WTC11 (cell line): ENCODE data around the gene DUSP22. TPM values are rescaled to one million over a fixed set of nuclear protein-coding genes. Genes with fewer than 3 reads are reported as not detected.

Source experiments
- ATAC-seq: fragments of 200-7000 bp; cut with Tn5 transposase; 2 replicates; pipeline ENCODE4 v1.10.0; 2021; ENCODE audit warnings: mild to moderate bottlenecking, moderate library complexity
- CTCF ChIA-PET: fragments of 300-600 bp; sonication (Branson Sonifier 250); formaldehyde crosslinking; loops from one replicate; lab custom pipeline; 2021; ENCODE audit warnings: antibody characterized with exemption; lab: Charles Lee
- POLR2A ChIA-PET: fragments of 350-600 bp; sonication (Branson Sonifier 250); formaldehyde crosslinking; loops from one replicate; lab custom pipeline; 2021; ENCODE audit warnings: antibody characterized with exemption; lab: Charles Lee
- DNase-seq: peaks from one replicate; pipeline ENCODE4 v3.0.0; 2021; ENCODE audit warnings: low spot score
- H3K27ac Mint-ChIP-seq: 2 replicates; pipeline ENCODE4 v1.8.0; 2021; ENCODE audit warnings: mixed read lengths
- H3K27me3 Mint-ChIP-seq: 2 replicates; pipeline ENCODE4 v1.8.0; 2021; ENCODE audit warnings: low read depth, mild to moderate bottlenecking, moderate library complexity, mixed read lengths
- H3K36me3 Mint-ChIP-seq: 2 replicates; pipeline ENCODE4 v1.8.0; 2021; ENCODE audit warnings: mixed read lengths
- H3K4me1 Mint-ChIP-seq: 2 replicates; pipeline ENCODE4 v1.8.0; 2022; ENCODE audit warnings: mixed read lengths
- H3K4me3 Mint-ChIP-seq: 2 replicates; pipeline ENCODE4 v1.8.0; 2021; ENCODE audit warnings: mild to moderate bottlenecking, moderate library complexity, mixed read lengths
- H3K9me3 Mint-ChIP-seq: 2 replicates; pipeline ENCODE4 v1.8.0; 2021; ENCODE audit warnings: mixed read lengths
- ELF4 ChIP-seq: sonication (generic); formaldehyde crosslinking; IDR thresholded peaks from 2 replicates; pipeline ENCODE4 v1.8.1; 2022; ENCODE audit warnings: low read depth, mild to moderate bottlenecking, moderate library complexity, missing genetic modification reagents
- GABPB1 ChIP-seq: sonication (generic); formaldehyde crosslinking; IDR thresholded peaks from 2 replicates; pipeline ENCODE4 v1.8.1; 2023; ENCODE audit warnings: mild to moderate bottlenecking, missing genetic modification reagents
- IRF2 ChIP-seq: sonication (generic); formaldehyde crosslinking; IDR thresholded peaks from 2 replicates; pipeline ENCODE4 v1.8.0; 2022; ENCODE audit warnings: low read depth, missing genetic modification reagents, borderline replicate concordance
- KAT7 ChIP-seq: sonication (generic); formaldehyde crosslinking; IDR thresholded peaks from 2 replicates; pipeline ENCODE4 v1.8.1; 2023; ENCODE audit warnings: missing genetic modification reagents, mild to moderate bottlenecking, borderline replicate concordance
- NR1H2 ChIP-seq: sonication (generic); formaldehyde crosslinking; IDR thresholded peaks from 2 replicates; pipeline ENCODE4 v1.9.0; 2021; ENCODE audit warnings: mild to moderate bottlenecking, moderate library complexity, missing genetic modification reagents
- NR3C1 ChIP-seq: sonication (generic); formaldehyde crosslinking; conservative IDR thresholded peaks from 2 replicates; pipeline ENCODE4 v1.8.1; 2023; ENCODE audit warnings: low read depth, mild to moderate bottlenecking, missing genetic modification reagents
- PRRX2 ChIP-seq: fragments of 250-450 bp; sonication (Bioruptor Pico); IDR thresholded peaks from 2 replicates; pipeline ENCODE4 v1.8.0; 2021; ENCODE audit warnings: mild to moderate bottlenecking
- ZBTB21 ChIP-seq: sonication (generic); formaldehyde crosslinking; IDR thresholded peaks from 2 replicates; pipeline ENCODE4 v1.8.1; 2023; ENCODE audit warnings: mild to moderate bottlenecking, missing genetic modification reagents, borderline replicate concordance
- ZNF317 ChIP-seq: sonication (generic); formaldehyde crosslinking; IDR thresholded peaks from 2 replicates; pipeline ENCODE4 v1.8.1; 2023; ENCODE audit warnings: low read depth, mild to moderate bottlenecking, moderate library complexity, missing genetic modification reagents, borderline replicate concordance
- total RNA-seq: library from RNA; stranded (reverse); gene quantifications from 3 replicates; pipeline ENCODE4 v1.2.3, GENCODE V29; 2021
- TF ChIP-seq, protein P1 (sequence below): sonication (generic); formaldehyde crosslinking; IDR thresholded peaks from 2 replicates; pipeline ENCODE4 v1.8.1; 2023; ENCODE audit warnings: mild to moderate bottlenecking, missing genetic modification reagents, moderate library complexity
- TF ChIP-seq, protein P2 (sequence below): sonication (generic); formaldehyde crosslinking; IDR thresholded peaks from 2 replicates; pipeline ENCODE4 v1.8.1; 2023; ENCODE audit warnings: mild to moderate bottlenecking, moderate library complexity, missing genetic modification reagents
- TF ChIP-seq, protein P3 (sequence below): sonication (generic); formaldehyde crosslinking; IDR thresholded peaks from 2 replicates; pipeline ENCODE4 v1.8.0; 2022; ENCODE audit warnings: mild to moderate bottlenecking, missing genetic modification reagents
- TF ChIP-seq, protein P4 (sequence below): sonication (generic); formaldehyde crosslinking; IDR thresholded peaks from 2 replicates; pipeline ENCODE4 v1.8.0; 2022; ENCODE audit warnings: mild to moderate bottlenecking, missing genetic modification reagents
- TF ChIP-seq, protein P5 (sequence below): fragments of 200-600 bp; IDR thresholded peaks from 2 replicates; pipeline ENCODE4 v1.8.0; 2022; ENCODE audit warnings: antibody characterized with exemption
- TF ChIP-seq, protein P6 (sequence below): sonication (generic); formaldehyde crosslinking; conservative IDR thresholded peaks from 2 replicates; pipeline ENCODE4 v1.8.1; 2022; ENCODE audit warnings: mild to moderate bottlenecking, missing genetic modification reagents
- TF ChIP-seq, protein P7 (sequence below): fragments of 250-450 bp; sonication (Bioruptor Pico); IDR thresholded peaks from 2 replicates; pipeline ENCODE4 v2.1.2; 2022; ENCODE audit warnings: mild to moderate bottlenecking, moderate library complexity

DUSP22 gene
- total RNA-seq, 1 experiment from 2014 or later: 38.5 TPM

DNA sequence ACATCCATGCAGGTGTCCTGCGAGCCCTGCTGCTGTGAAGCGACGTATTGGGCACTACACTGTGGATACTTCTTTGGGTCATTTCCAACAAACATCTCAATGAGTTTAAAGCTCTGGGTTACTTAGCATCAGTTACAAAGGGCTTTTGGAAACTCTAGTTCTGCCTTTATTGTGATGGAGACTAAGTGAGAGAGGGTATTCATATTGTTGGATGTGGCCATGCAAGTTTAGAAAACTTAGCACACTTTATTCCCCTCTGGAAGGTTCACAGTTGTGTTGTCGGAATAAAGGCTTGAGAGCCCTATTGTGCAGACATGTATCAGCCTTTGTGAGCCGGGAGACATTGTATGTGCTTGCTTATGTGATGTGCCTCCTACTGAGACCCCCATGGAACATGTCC lies 22.1 kb downstream of the DUSP22 start (continued):
- TF ChIP-seq NR3C1 (CRISPR knock-in tag) (no peak), PRRX2 (CRISPR knock-in tag) (no peak)
- TF ChIP-seq, protein P1, sequence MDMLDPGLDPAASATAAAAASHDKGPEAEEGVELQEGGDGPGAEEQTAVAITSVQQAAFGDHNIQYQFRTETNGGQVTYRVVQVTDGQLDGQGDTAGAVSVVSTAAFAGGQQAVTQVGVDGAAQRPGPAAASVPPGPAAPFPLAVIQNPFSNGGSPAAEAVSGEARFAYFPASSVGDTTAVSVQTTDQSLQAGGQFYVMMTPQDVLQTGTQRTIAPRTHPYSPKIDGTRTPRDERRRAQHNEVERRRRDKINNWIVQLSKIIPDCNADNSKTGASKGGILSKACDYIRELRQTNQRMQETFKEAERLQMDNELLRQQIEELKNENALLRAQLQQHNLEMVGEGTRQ (CRISPR knock-in tag): no peak

DNA sequence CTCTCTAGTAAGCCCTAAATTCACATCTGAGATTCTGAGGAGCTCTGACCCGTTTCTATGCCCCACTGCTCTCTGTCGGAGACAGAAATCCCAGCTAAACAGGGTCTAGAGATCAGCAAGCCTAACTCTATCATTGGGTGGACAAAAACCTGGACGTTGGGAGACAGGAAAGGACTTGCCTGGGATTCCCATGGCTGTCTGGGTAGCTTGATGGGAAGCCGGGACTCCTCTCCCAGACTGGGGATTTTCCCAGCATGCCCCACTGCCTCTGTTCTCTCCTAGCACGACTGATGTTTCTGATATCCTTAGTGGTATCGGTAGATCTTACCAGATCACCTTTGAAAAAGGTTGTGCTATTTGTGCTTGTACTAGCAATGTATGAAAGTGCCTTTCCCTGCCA lies 22.9 kb downstream of the DUSP22 start:
- Mint-ChIP-seq H3K36me3 (peaks cover 61% of the 10 kb centered on the region), H3K4me3 (no peak overlapping the region), H3K27ac (no peak overlapping the region), H3K4me1 (peaks cover 14% of the 10 kb centered on the region), H3K27me3 (no peaks in the 10 kb centered on the region; the same call in 1 of the 2 replicates), H3K9me3 (peaks cover 46% of the 10 kb centered on the region)
- TF ChIP-seq ELF4 (CRISPR knock-in tag) (no peak), ZBTB21 (CRISPR knock-in tag) (no peak), NR1H2 (CRISPR knock-in tag) (no peak), IRF2 (CRISPR knock-in tag) (no peak), ZNF317 (CRISPR knock-in tag) (no peak)
- TF ChIP-seq, protein P2, sequence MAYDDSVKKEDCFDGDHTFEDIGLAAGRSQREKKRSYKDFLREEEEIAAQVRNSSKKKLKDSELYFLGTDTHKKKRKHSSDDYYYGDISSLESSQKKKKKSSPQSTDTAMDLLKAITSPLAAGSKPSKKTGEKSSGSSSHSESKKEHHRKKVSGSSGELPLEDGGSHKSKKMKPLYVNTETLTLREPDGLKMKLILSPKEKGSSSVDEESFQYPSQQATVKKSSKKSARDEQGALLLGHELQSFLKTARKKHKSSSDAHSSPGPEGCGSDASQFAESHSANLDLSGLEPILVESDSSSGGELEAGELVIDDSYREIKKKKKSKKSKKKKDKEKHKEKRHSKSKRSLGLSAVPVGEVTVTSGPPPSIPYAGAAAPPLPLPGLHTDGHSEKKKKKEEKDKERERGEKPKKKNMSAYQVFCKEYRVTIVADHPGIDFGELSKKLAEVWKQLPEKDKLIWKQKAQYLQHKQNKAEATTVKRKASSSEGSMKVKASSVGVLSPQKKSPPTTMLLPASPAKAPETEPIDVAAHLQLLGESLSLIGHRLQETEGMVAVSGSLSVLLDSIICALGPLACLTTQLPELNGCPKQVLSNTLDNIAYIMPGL (CRISPR knock-in tag): no peak
- TF ChIP-seq, protein P3, sequence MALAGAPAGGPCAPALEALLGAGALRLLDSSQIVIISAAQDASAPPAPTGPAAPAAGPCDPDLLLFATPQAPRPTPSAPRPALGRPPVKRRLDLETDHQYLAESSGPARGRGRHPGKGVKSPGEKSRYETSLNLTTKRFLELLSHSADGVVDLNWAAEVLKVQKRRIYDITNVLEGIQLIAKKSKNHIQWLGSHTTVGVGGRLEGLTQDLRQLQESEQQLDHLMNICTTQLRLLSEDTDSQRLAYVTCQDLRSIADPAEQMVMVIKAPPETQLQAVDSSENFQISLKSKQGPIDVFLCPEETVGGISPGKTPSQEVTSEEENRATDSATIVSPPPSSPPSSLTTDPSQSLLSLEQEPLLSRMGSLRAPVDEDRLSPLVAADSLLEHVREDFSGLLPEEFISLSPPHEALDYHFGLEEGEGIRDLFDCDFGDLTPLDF (CRISPR knock-in tag): no peak
- TF ChIP-seq, protein P4, sequence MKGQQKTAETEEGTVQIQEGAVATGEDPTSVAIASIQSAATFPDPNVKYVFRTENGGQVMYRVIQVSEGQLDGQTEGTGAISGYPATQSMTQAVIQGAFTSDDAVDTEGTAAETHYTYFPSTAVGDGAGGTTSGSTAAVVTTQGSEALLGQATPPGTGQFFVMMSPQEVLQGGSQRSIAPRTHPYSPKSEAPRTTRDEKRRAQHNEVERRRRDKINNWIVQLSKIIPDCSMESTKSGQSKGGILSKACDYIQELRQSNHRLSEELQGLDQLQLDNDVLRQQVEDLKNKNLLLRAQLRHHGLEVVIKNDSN (CRISPR knock-in tag): no peak
- TF ChIP-seq, protein P5, sequence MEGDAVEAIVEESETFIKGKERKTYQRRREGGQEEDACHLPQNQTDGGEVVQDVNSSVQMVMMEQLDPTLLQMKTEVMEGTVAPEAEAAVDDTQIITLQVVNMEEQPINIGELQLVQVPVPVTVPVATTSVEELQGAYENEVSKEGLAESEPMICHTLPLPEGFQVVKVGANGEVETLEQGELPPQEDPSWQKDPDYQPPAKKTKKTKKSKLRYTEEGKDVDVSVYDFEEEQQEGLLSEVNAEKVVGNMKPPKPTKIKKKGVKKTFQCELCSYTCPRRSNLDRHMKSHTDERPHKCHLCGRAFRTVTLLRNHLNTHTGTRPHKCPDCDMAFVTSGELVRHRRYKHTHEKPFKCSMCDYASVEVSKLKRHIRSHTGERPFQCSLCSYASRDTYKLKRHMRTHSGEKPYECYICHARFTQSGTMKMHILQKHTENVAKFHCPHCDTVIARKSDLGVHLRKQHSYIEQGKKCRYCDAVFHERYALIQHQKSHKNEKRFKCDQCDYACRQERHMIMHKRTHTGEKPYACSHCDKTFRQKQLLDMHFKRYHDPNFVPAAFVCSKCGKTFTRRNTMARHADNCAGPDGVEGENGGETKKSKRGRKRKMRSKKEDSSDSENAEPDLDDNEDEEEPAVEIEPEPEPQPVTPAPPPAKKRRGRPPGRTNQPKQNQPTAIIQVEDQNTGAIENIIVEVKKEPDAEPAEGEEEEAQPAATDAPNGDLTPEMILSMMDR: no peak
- no peak for DNase-seq
- ATAC-seq: no peak
- ChIA-PET CTCF (interaction anchor here (0.6 to 1.3 kb wide), 2 partner anchors 9 to 158 kb away, joined by 3 read pairs; no protein-coding TSS in a partner anchor), POLR2A (no interaction called here)

DNA sequence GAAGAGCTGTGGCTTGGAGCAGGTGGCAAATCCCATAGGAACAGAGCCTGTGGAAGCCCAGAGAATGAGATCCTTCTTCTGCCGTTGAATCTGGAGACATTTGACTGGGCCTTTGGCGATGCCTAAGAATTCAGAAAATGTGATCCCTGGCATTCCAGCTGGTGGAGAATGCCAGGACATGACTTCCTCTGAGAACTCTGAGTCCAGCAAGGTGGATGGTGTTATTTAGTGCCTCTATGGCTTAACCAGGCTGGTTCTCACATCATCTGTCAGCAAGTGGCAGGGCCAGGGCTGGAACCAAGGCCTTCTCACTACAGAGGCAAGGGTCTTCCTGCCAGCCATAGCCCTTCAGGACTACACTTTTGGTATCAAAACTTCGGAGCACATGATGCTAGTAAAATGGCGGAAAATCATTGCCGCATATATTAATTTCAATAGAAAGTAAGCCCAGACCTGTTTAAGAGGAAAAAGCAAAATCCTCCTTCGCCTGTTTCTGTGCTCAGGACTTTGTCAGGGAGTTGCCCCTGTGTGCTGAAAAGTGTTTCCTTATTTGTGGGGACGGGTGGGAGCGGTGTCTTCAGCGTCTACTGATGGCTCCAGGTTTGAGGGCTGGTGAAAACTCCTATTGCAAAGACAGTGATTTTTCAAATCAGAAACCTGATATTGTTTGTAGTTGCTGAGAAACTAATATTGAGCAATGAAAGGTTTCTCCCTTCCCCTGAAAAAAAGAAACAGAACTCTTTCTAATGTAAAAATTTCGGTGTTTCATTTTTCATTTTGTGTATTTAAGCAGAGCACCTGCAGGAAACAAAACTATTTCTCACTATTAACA lies 23.9 kb downstream of the DUSP22 start:
- H3K4me1 Mint-ChIP-seq: peaks cover 14% of the 10 kb centered on the region
- DNase-seq (no peak), ATAC-seq (no peak; the same call in 1 of the 2 replicates)
- H3K9me3 Mint-ChIP-seq: peaks cover 40% of the 10 kb centered on the region
- no peak overlapping the region for H3K4me3 Mint-ChIP-seq
- CTCF ChIA-PET: interaction anchor here (0.6 to 1.0 kb wide), 2 partner anchors 35 to 157 kb away, joined by 3 read pairs; no protein-coding TSS in a partner anchor
- H3K36me3 Mint-ChIP-seq: peaks cover 55% of the 10 kb centered on the region
- POLR2A ChIA-PET: no interaction called here
- no peak overlapping the region for H3K27ac Mint-ChIP-seq
- no peaks in the 10 kb centered on the region for H3K27me3 Mint-ChIP-seq
- TF ChIP-seq GABPB1 (CRISPR knock-in tag) (no peak), KAT7 (CRISPR knock-in tag) (no peak)
- TF ChIP-seq, protein P1 (CRISPR knock-in tag): no peak
- TF ChIP-seq, protein P6, sequence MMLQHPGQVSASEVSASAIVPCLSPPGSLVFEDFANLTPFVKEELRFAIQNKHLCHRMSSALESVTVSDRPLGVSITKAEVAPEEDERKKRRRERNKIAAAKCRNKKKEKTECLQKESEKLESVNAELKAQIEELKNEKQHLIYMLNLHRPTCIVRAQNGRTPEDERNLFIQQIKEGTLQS (CRISPR knock-in tag): no peak
- TF ChIP-seq, protein P3 (CRISPR knock-in tag): no peak
- TF ChIP-seq, protein P7, sequence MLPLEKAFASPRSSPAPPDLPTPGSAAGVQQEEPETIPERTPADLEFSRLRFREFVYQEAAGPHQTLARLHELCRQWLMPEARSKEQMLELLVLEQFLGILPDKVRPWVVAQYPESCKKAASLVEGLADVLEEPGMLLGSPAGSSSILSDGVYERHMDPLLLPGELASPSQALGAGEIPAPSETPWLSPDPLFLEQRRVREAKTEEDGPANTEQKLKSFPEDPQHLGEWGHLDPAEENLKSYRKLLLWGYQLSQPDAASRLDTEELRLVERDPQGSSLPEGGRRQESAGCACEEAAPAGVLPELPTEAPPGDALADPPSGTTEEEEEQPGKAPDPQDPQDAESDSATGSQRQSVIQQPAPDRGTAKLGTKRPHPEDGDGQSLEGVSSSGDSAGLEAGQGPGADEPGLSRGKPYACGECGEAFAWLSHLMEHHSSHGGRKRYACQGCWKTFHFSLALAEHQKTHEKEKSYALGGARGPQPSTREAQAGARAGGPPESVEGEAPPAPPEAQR (CRISPR knock-in tag): no peak
